NB4 (cell line): ENCODE results near the gene LYST.

Source experiments
- MYC ChIP-seq: IDR thresholded peaks from 2 replicates; pipeline ENCODE4 v1.6.1; 2011; ENCODE audit warnings: low read depth, low read length
- POLR2A ChIP-seq: IDR thresholded peaks from 2 replicates; pipeline ENCODE4 v1.6.1; 2011; ENCODE audit warnings: mild to moderate bottlenecking; ENCODE audit not compliant: insufficient read length; ENCODE audit errors: extremely low read depth
- TF ChIP-seq, protein P1 (sequence below): IDR thresholded peaks from one replicate; pipeline ENCODE4 v1.5.1; 2012; ENCODE audit warnings: low read depth, low read length
- TF ChIP-seq, protein P2 (sequence below): IDR thresholded peaks from 2 replicates; pipeline ENCODE4 v1.6.1; 2011; ENCODE audit warnings: low read depth, low read length

DNA sequence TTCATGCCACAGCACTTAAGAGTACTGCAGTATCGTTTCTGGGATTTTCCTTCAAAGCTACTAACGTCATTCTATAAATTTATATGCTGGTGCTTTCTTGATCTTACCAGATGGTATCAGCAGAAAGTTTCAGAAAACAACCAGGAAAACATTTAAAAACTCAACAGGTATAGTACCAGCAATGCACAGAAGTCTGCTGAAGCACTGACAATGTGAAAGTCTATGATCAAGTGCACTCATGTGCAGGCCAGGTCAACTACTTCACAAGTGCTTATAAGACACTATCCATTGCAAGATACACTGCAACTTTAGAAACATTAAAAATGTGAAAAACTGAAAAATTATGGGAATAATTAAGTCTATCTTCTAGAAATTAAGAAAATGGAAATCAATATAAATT lies 34.7 kb downstream of the LYST start:
- TF ChIP-seq, protein P1, sequence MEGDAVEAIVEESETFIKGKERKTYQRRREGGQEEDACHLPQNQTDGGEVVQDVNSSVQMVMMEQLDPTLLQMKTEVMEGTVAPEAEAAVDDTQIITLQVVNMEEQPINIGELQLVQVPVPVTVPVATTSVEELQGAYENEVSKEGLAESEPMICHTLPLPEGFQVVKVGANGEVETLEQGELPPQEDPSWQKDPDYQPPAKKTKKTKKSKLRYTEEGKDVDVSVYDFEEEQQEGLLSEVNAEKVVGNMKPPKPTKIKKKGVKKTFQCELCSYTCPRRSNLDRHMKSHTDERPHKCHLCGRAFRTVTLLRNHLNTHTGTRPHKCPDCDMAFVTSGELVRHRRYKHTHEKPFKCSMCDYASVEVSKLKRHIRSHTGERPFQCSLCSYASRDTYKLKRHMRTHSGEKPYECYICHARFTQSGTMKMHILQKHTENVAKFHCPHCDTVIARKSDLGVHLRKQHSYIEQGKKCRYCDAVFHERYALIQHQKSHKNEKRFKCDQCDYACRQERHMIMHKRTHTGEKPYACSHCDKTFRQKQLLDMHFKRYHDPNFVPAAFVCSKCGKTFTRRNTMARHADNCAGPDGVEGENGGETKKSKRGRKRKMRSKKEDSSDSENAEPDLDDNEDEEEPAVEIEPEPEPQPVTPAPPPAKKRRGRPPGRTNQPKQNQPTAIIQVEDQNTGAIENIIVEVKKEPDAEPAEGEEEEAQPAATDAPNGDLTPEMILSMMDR = no peak
- TF ChIP-seq MYC (no peak), POLR2A (no peak)
- TF ChIP-seq, protein P2, sequence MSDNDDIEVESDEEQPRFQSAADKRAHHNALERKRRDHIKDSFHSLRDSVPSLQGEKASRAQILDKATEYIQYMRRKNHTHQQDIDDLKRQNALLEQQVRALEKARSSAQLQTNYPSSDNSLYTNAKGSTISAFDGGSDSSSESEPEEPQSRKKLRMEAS = no peak
